ENCODE measurements around the gene BCL6.

DNA sequence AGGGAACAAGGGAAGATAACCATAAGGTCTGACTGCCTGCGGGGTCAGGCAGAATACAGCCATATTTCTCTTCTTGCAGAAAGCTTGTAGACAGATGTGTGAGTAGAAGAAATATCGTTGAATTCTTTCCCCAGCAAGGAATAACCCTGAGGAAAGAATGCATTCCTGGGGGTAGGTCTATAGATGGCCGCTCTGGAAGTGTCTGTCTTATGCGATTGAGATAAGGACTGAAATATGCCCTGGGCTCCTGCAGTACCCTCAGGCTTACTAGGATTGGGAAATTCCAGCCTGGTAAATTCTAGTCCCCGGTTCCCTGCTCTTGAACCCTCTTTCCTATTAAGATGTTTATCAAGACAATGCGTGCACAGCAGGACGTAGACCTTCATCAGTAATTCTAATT is 59.3 kb downstream of the BCL6 start:
- TF ChIP-seq, protein P1, sequence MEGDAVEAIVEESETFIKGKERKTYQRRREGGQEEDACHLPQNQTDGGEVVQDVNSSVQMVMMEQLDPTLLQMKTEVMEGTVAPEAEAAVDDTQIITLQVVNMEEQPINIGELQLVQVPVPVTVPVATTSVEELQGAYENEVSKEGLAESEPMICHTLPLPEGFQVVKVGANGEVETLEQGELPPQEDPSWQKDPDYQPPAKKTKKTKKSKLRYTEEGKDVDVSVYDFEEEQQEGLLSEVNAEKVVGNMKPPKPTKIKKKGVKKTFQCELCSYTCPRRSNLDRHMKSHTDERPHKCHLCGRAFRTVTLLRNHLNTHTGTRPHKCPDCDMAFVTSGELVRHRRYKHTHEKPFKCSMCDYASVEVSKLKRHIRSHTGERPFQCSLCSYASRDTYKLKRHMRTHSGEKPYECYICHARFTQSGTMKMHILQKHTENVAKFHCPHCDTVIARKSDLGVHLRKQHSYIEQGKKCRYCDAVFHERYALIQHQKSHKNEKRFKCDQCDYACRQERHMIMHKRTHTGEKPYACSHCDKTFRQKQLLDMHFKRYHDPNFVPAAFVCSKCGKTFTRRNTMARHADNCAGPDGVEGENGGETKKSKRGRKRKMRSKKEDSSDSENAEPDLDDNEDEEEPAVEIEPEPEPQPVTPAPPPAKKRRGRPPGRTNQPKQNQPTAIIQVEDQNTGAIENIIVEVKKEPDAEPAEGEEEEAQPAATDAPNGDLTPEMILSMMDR (IDR thresholded peaks at IDR 0.05), result no peak
- TF ChIP-seq, protein P2, sequence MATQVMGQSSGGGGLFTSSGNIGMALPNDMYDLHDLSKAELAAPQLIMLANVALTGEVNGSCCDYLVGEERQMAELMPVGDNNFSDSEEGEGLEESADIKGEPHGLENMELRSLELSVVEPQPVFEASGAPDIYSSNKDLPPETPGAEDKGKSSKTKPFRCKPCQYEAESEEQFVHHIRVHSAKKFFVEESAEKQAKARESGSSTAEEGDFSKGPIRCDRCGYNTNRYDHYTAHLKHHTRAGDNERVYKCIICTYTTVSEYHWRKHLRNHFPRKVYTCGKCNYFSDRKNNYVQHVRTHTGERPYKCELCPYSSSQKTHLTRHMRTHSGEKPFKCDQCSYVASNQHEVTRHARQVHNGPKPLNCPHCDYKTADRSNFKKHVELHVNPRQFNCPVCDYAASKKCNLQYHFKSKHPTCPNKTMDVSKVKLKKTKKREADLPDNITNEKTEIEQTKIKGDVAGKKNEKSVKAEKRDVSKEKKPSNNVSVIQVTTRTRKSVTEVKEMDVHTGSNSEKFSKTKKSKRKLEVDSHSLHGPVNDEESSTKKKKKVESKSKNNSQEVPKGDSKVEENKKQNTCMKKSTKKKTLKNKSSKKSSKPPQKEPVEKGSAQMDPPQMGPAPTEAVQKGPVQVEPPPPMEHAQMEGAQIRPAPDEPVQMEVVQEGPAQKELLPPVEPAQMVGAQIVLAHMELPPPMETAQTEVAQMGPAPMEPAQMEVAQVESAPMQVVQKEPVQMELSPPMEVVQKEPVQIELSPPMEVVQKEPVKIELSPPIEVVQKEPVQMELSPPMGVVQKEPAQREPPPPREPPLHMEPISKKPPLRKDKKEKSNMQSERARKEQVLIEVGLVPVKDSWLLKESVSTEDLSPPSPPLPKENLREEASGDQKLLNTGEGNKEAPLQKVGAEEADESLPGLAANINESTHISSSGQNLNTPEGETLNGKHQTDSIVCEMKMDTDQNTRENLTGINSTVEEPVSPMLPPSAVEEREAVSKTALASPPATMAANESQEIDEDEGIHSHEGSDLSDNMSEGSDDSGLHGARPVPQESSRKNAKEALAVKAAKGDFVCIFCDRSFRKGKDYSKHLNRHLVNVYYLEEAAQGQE (IDR thresholded peaks at IDR 0.05; ENCODE audit: insufficient read depth in 1 of 2, low read depth in 2 of 2, low read length in 1 of 2), result no peak
- no peak for TF ChIP-seq TCF7L2 (IDR thresholded peaks at IDR 0.05; ENCODE audit: low read depth, low read length)
